Endothelial cell (in vitro differentiated cells): Measurements from ENCODE around the gene PRKAG2. TPM values are rescaled to one million over a fixed set of nuclear protein-coding genes. Genes with fewer than 3 reads are reported as not detected.
"Not testable (repeated sequence)": the region's sequence is repeated elsewhere in the genome, so short reads cannot be mapped to it uniquely, and the experiment has no call there.

Experiments
- DNase-seq: peaks from one replicate; pipeline ENCODE4 v3.0.0; 2021; ENCODE audit warnings: low spot score
- H3K27ac Mint-ChIP-seq: one replicate; pipeline ENCODE4 v1.8.0; 2021; ENCODE audit warnings: mixed read lengths, inconsistent platforms; ENCODE audit not compliant: unreplicated experiment
- H3K27me3 Mint-ChIP-seq: one replicate; pipeline ENCODE4 v1.8.0; 2021; ENCODE audit warnings: mild to moderate bottlenecking, moderate library complexity, mixed read lengths, inconsistent platforms; ENCODE audit not compliant: unreplicated experiment
- H3K36me3 Mint-ChIP-seq: one replicate; pipeline ENCODE4 v1.8.0; 2021; ENCODE audit warnings: mild to moderate bottlenecking, low read depth, mixed read lengths, inconsistent platforms; ENCODE audit not compliant: unreplicated experiment
- H3K4me1 Mint-ChIP-seq: one replicate; pipeline ENCODE4 v1.8.0; 2021; ENCODE audit warnings: mild to moderate bottlenecking, mixed read lengths, inconsistent platforms; ENCODE audit not compliant: unreplicated experiment
- H3K4me3 Mint-ChIP-seq: one replicate; pipeline ENCODE4 v1.8.0; 2021; ENCODE audit warnings: mild to moderate bottlenecking, mixed read lengths, inconsistent platforms; ENCODE audit not compliant: unreplicated experiment
- H3K9me3 Mint-ChIP-seq: one replicate; pipeline ENCODE4 v1.8.0; 2021; ENCODE audit warnings: mixed read lengths, inconsistent platforms; ENCODE audit not compliant: unreplicated experiment
- CTCF ChIP-seq: fragments of 200-600 bp; sonication (generic); IDR thresholded peaks from one replicate; pipeline ENCODE4 v1.5.0; 2021; ENCODE audit warnings: antibody characterized with exemption; ENCODE audit not compliant: unreplicated experiment
- total RNA-seq: library from RNA; stranded (reverse); fragmentation: NEBNext Ultra II Directional; extraction: Animal tissue kit (Norgen Biotek cat#: 25700); gene quantifications from one replicate; pipeline ENCODE4 v1.2.1, GENCODE V29; 2021; ENCODE audit not compliant: unreplicated experiment

Gene PRKAG2
- total RNA-seq, 1 donor from 2014 or later, result 16.0 TPM

GRCh38 chr7:151800391-151800790 is 76.5 kb downstream of the PRKAG2 start:
- Mint-ChIP-seq H3K36me3 (no peaks in the 10 kb centered on the region), H3K9me3 (no peaks in the 10 kb centered on the region), H3K4me3 (no peak overlapping the region), H3K4me1 (peaks cover 3% of the 10 kb centered on the region), H3K27me3 (peaks cover 5% of the 10 kb centered on the region), H3K27ac (no peak overlapping the region)
- TF ChIP-seq CTCF, result no peak
- DNase-seq, result no peak

- Mint-ChIP-seq H3K4me1 (peaks cover 3% of the 10 kb centered on the region), H3K27me3 (peaks cover 5% of the 10 kb centered on the region), H3K9me3 (no peaks in the 10 kb centered on the region), H3K4me3 (no peak overlapping the region), H3K36me3 (no peaks in the 10 kb centered on the region), H3K27ac (no peak overlapping the region)
- no peak for TF ChIP-seq CTCF
- DNase-seq, result no peak
Measured at GRCh38 chr7:151799506-151799905, 77.4 kb downstream of the PRKAG2 start.

GRCh38 chr7:151798851-151799448 is 78.0 kb downstream of the PRKAG2 start:
- DNase-seq, result no peak
- Mint-ChIP-seq H3K27ac (no peak overlapping the region), H3K9me3 (no peaks in the 10 kb centered on the region), H3K4me1 (peaks cover 3% of the 10 kb centered on the region), H3K27me3 (peaks cover 5% of the 10 kb centered on the region), H3K4me3 (no peak overlapping the region), H3K36me3 (no peaks in the 10 kb centered on the region)
- no peak for TF ChIP-seq CTCF

- H3K4me3 Mint-ChIP-seq, H3K9me3 Mint-ChIP-seq, H3K36me3 Mint-ChIP-seq, H3K27ac Mint-ChIP-seq, H3K27me3 Mint-ChIP-seq, H3K4me1 Mint-ChIP-seq, DNase-seq: not testable (repeated sequence)
Measured at GRCh38 chr7:151797667-151798307, 79.1 kb downstream of the PRKAG2 start.

- no peaks in the 10 kb centered on the region for H3K36me3 Mint-ChIP-seq
- no peak for DNase-seq
- peaks cover 7% of the 10 kb centered on the region for H3K4me1 Mint-ChIP-seq
- no peak for TF ChIP-seq CTCF
- H3K4me3 Mint-ChIP-seq, result no peak overlapping the region
- H3K27ac Mint-ChIP-seq, result no peak overlapping the region
- H3K9me3 Mint-ChIP-seq, result no peaks in the 10 kb centered on the region
- peaks cover 5% of the 10 kb centered on the region for H3K27me3 Mint-ChIP-seq
Measured at GRCh38 chr7:151796871-151797537, 79.9 kb downstream of the PRKAG2 start.
